ENCODE results near the gene ACADS.

Gene ACADS

GRCh38 chr12:120749256-120749655 is 23.6 kb downstream of the ACADS start:
- H3K27ac ChIP-seq = no peak overlapping the region
- TF ChIP-seq CTCF (conservative IDR thresholded peaks at IDR 0.05) = no peak; the same call in 1 of the 2 replicates

- no peak for TF ChIP-seq CTCF (conservative IDR thresholded peaks at IDR 0.05)
These were observed 25.2 kb downstream of the ACADS start for GRCh38 chr12:120750806-120751205.

GRCh38 chr12:120751389-120751788 is 25.8 kb downstream of the ACADS start:
- TF ChIP-seq CTCF (conservative IDR thresholded peaks at IDR 0.05) = no peak
- no peak overlapping the region for H3K27ac ChIP-seq

More at GRCh38 chr12:120750806-120751205, 25.2 kb downstream of the ACADS start:
- H3K27ac ChIP-seq = no peak overlapping the region

- TF ChIP-seq CTCF (conservative IDR thresholded peaks at IDR 0.05) = no peak
- H3K27ac ChIP-seq = no peak overlapping the region
These were observed 29.2 kb downstream of the ACADS start for GRCh38 chr12:120754792-120755191.

GRCh38 chr12:120755269-120755668 is 29.6 kb downstream of the ACADS start:
- TF ChIP-seq CTCF (conservative IDR thresholded peaks at IDR 0.05) = no peak
- H3K27ac ChIP-seq = no peak overlapping the region

GRCh38 chr12:120757226-120757742 is 31.7 kb downstream of the ACADS start:
- TF ChIP-seq CTCF (conservative IDR thresholded peaks at IDR 0.05) = no peak
- no peak overlapping the region for H3K27ac ChIP-seq

GRCh38 chr12:120757949-120758348 is 32.3 kb downstream of the ACADS start:
- no peak overlapping the region for H3K27ac ChIP-seq
- no peak for TF ChIP-seq CTCF (conservative IDR thresholded peaks at IDR 0.05)

All from VCaP (cell line).